Heart right ventricle (tissue), 16 donors: Measurements from ENCODE around the gene MPC1. TPM values are rescaled to one million over a fixed set of nuclear protein-coding genes. Genes with fewer than 3 reads are reported as not detected.

Source experiments
- ATAC-seq, 8 donors: fragments of 200-7000 bp; cut with Tn5 transposase; one replicate each; pipeline ENCODE4 v1.9.1; 2020; ENCODE audit warnings: mild to moderate bottlenecking in 8 of 8, moderate library complexity in 8 of 8, moderate number of reproducible peaks in 1 of 8
- DNase-seq, 2 donors: peaks; one replicate each; pipeline ENCODE4 v3.0.0-alpha.2; 2020
- H3K27ac ChIP-seq, 10 donors: fragments of 200-600 bp; sonication (generic) in 2 of 10; one replicate each; pipeline versions ENCODE4 v1.5.0 to v1.8.0; 2020 to 2022; ENCODE audit warnings: mild to moderate bottlenecking in 3 of 10
- H3K27me3 ChIP-seq, 7 donors: fragments of 200-600 bp; one replicate each; pipeline ENCODE4 v1.8.0; 2021 to 2022; ENCODE audit warnings: mild to moderate bottlenecking in 2 of 7
- H3K36me3 ChIP-seq, 9 donors: fragments of 200-600 bp; sonication (generic) in 1 of 9; one replicate each; pipeline versions ENCODE4 v1.5.0 to v1.8.0; 2020 to 2022; ENCODE audit warnings: mild to moderate bottlenecking in 2 of 9
- H3K4me1 ChIP-seq, 9 donors: fragments of 200-600 bp; sonication (generic) in 1 of 9; one replicate each; pipeline versions ENCODE4 v1.5.0 to v1.8.0; 2020 to 2022; ENCODE audit warnings: mild to moderate bottlenecking in 4 of 9
- H3K4me3 ChIP-seq, 10 donors: fragments of 200-600 bp; sonication (generic) in 2 of 10; one replicate each; pipeline versions ENCODE4 v1.5.0 to v1.8.0; 2020 to 2022; ENCODE audit warnings: mild to moderate bottlenecking in 7 of 10, moderate library complexity in 2 of 10
- H3K9me3 ChIP-seq, 11 donors: fragments of 200-600 bp in 10 of 11; sonication (generic) in 2 of 11; one replicate each; pipeline versions ENCODE4 v1.5.0 to v1.8.0; 2013 to 2022; ENCODE audit warnings: mild to moderate bottlenecking in 2 of 11, control low read depth in 1 of 11, moderate library complexity in 1 of 11
- CTCF ChIP-seq, 9 donors: fragments of 200-600 bp; sonication (generic) in 2 of 9; IDR thresholded peaks; one replicate each; pipeline versions ENCODE4 v1.5.0 to v1.8.0; 2021 to 2022; ENCODE audit warnings: antibody characterized with exemption in 9 of 9, mild to moderate bottlenecking in 5 of 9, moderate library complexity in 1 of 9
- WGBS, 2 donors: extraction: QIAGEN DNeasy Blood & Tissue Kit; methylation state at CpG; one replicate each; pipeline ENCODE4 v1.1.7; 2013; ENCODE audit warnings: inconsistent platforms in 1 of 2; 5-methylcytosine and 5-hydroxymethylcytosine counted together
- intact Hi-C, 10 donors: fragments of 100-400 bp; cut with DNase I; formaldehyde crosslinking; loops; one replicate each; pipeline versions ENCODE4 v1.11.1 to v1.14.2; 2022
- polyA plus RNA-seq, 2 donors: library from polyadenylated mRNA; stranded (reverse); fragments of 200-250 nt; gene quantifications; one replicate each; pipeline ENCODE4 v1.2.3, GENCODE V29; 2013
- total RNA-seq, 10 donors: library from RNA; stranded (reverse); fragmentation: NEBNext Ultra II Directional in 3 of 10; extraction: Animal tissue kit (Norgen Biotek cat#: 25700) in 3 of 10; gene quantifications; one replicate each; pipeline versions ENCODE4 v1.2.1 to v1.2.4, GENCODE V29; 2021 to 2023
- donor health status: Arrhythmogenic right ventricular cardiomyopathy.
- donor health status: ischemic (EF 13 %, LVEDD 7.1; RV severe dilation, severe dysfunction).
- donor health status: healthy with polysubstance abuse.
- donor health status: DM: no; HTN: yes; CAD: no.
- donor health status: DM: no; HTN: no; CAD: no.
- donor health status: ischemic (EF 25% LVEDD 6.9; RV normal size, moderate dysfunction).
- donor health status: ischemic (EF 25% LVEDD 5.7; RV mildly dilated, moderate dysfunction).
- donor health status: healthy.
- donor health status: DM: yes; HTN: yes; CAD: no.
- donor health status: Ischemic cardiomyopathy.
- donor health status: ischemic (EF 35%, LVEDD 5.7; RV mildly dilated, moderate dysfunction).
- donor health status: nonischemic (EF 11% LVEDD 7.7; RV severe dilation, severe dysfunction).
- donor health status: DM: yes; HTN: yes; CAD: no.
- donor health status: PGD.
- donor health status: ischemic (EF 29% LVEDD 5.4; RV normal size, mild dysfunction).
- donor health status: nonischemic (EF 23%, LVEDD 6.1; RV moderate dilation, normal function).

Gene MPC1
- total and polyA plus RNA-seq, 12 donors, result 276 to 736 (median 555) TPM

- no peaks in the 10 kb centered on the region for H3K9me3 ChIP-seq
- peak overlapping the region; percentile 90 to 99 (median 94) for H3K4me3 ChIP-seq
- no peak for ATAC-seq
- H3K36me3 ChIP-seq, result peaks cover 0 to 5% (median 0%) of the 10 kb centered on the region in 9 donors
- peak overlapping the region; percentile 75 to 99 (median 95) for H3K27ac ChIP-seq
- no peak for DNase-seq
- TF ChIP-seq CTCF (IDR thresholded peaks at IDR 0.05), result no peak
- H3K27me3 ChIP-seq, result no peaks in the 10 kb centered on the region
- whole genome bisulfite sequencing, 2 donors, result 47 to 54% methylated on average over 3 of the region's 3 CpGs
- intact Hi-C loops, result loop anchor here in 6 of 10 donors (2.0 to 5.0 kb wide), 2 partner anchors 39 to 40 kb away; partner anchors contain the start of gene MPC1 (in 6 of the 6)
- H3K4me1 ChIP-seq, result peaks cover 11 to 48% (median 34%) of the 10 kb centered on the region in 9 donors
Measured at GRCh38 chr6:166343150-166343487, 39.6 kb downstream of the MPC1 start.

GRCh38 chr6:166342349-166343149 is 40.2 kb downstream of the MPC1 start, which contains the start of gene SFT2D1:
Gene SFT2D1 (minus strand): TSS chr6:166342545. CDS start chr6:166342481, 64 bp downstream.
- Histone ChIP-seq H3K4me1 (peaks cover 11 to 54% (median 34%) of the 10 kb centered on the region in 9 donors), H3K9me3 (no peaks in the 10 kb centered on the region), H3K4me3 (peak within 1 kb of the TSS; percentile 90 to 99 (median 94)), H3K27me3 (no peaks in the 10 kb centered on the region), H3K36me3 (peaks cover 0 to 11% (median 0%) of the 10 kb centered on the region in 9 donors), H3K27ac (peak within 1 kb of the TSS; percentile 75 to 99 (median 95))
- WGBS, 2 donors, result 0 to 1% methylated on average over 73 of the region's 73 CpGs
- TF ChIP-seq CTCF (IDR thresholded peaks at IDR 0.05), result no peak
- intact Hi-C loops, result loop anchor here in 6 of 10 donors (2.0 to 5.0 kb wide), 2 partner anchors 40 kb away; partner anchors contain the start of gene MPC1 (in 6 of the 6)
- peak; percentile 97 to 99 (median 98) for ATAC-seq
- DNase-seq, result peak; percentile 89 to 92

- no peak for DNase-seq
- H3K9me3 ChIP-seq, result no peaks in the 10 kb centered on the region
- whole genome bisulfite sequencing, 2 donors, result 0% methylated on average over 16 of the region's 16 CpGs
- H3K36me3 ChIP-seq, result peaks cover 0 to 17% (median 0%) of the 10 kb centered on the region in 9 donors
- peak overlapping the region; percentile 90 to 99 (median 94) for H3K4me3 ChIP-seq
- H3K4me1 ChIP-seq, result peaks cover 11 to 59% (median 39%) of the 10 kb centered on the region in 9 donors
- no peaks in the 10 kb centered on the region for H3K27me3 ChIP-seq
- intact Hi-C loops, result loop anchor here in 6 of 10 donors (2.0 to 5.0 kb wide), 2 partner anchors 40 to 41 kb away; partner anchors contain the start of gene MPC1 (in 6 of the 6)
- peak in 7 of 8 donors; percentile 1 to 11 (median 6) for ATAC-seq
- TF ChIP-seq CTCF (IDR thresholded peaks at IDR 0.05), result no peak
- H3K27ac ChIP-seq, result peak overlapping the region; percentile 75 to 99 (median 95)
Measured at GRCh38 chr6:166341977-166342348, 40.8 kb downstream of the MPC1 start.

DNA sequence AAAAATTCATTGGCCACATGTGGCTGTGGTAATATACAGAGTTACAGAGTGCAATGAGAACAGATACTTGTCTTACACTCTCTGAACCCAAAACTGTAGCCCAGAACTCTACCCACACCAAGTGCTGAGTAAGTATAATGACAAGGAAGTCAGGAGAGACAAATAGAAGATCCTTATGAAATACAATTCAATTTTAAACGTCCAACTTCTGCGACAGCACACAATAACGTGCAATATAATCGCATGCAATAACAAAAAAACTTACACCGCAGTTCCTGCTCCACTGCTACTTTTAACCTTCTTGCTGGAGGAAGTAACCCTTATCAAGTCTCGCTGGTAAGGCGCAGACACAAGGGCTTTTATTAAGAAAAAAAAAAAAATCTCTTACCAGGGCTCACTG is 41.3 kb downstream of the MPC1 start:
- ATAC-seq, result no peak
- H3K9me3 ChIP-seq, result no peaks in the 10 kb centered on the region
- intact Hi-C loops, result loop anchor here in 4 of 10 donors (5.0 kb wide), 1 partner anchor 41 kb away; the partner anchor contains the start of gene MPC1 (in 4 of the 4)
- H3K4me3 ChIP-seq, result peak overlapping the region; percentile 90 to 99 (median 94)
- peak overlapping the region in 7 of 10 donors; percentile 92 to 99 (median 96) for H3K27ac ChIP-seq
- DNase-seq, result no peak
- H3K27me3 ChIP-seq, result no peaks in the 10 kb centered on the region
- peaks cover 11 to 62% (median 42%) of the 10 kb centered on the region in 9 donors for H3K4me1 ChIP-seq
- WGBS, 2 donors, result 26 to 32% methylated on average over 7 of the region's 7 CpGs
- peaks cover 0 to 22% (median 0%) of the 10 kb centered on the region in 9 donors for H3K36me3 ChIP-seq
- TF ChIP-seq CTCF (IDR thresholded peaks at IDR 0.05), result no peak
